Fibroblast of lung (primary cell): ENCODE data around the gene CPSF4L. TPM values are rescaled to one million over a fixed set of nuclear protein-coding genes. Genes with fewer than 3 reads are reported as not detected.
"Not testable (repeated sequence)": the region's sequence is repeated elsewhere in the genome, so short reads cannot be mapped to it uniquely, and the experiment has no call there.

Source experiments
- DNase-seq, 2 donors: peaks; one replicate each; pipeline versions ENCODE4 v3.0.0 to v3.0.0-alpha.2; 2010; ENCODE audit warnings: low read depth in 2 of 2
- H2AFZ ChIP-seq: 2 replicates; pipeline ENCODE4 v1.5.1; 2012; ENCODE audit warnings: low read length, control low read depth, inconsistent platforms
- H3K27ac ChIP-seq: 2 replicates; pipeline ENCODE4 v1.5.1; 2011; ENCODE audit warnings: low read length, control low read depth; ENCODE audit not compliant: insufficient read depth
- H3K27me3 ChIP-seq: 2 replicates; pipeline ENCODE4 v1.5.1; 2011; ENCODE audit warnings: mild to moderate bottlenecking, low read length; ENCODE audit not compliant: control insufficient read depth, insufficient read depth
- H3K36me3 ChIP-seq: 2 replicates; pipeline ENCODE4 v1.5.1; 2011; ENCODE audit warnings: low read length; ENCODE audit not compliant: control insufficient read depth, insufficient read depth
- H3K4me1 ChIP-seq: 2 replicates; pipeline ENCODE4 v1.5.1; 2011; ENCODE audit warnings: low read length; ENCODE audit not compliant: control insufficient read depth, insufficient read depth; ENCODE audit errors: extremely low read depth
- H3K4me2 ChIP-seq: 2 replicates; pipeline ENCODE4 v1.5.1; 2011; ENCODE audit warnings: low read length, control low read depth; ENCODE audit not compliant: insufficient read depth; ENCODE audit errors: extremely low read depth
- H3K4me3 ChIP-seq, 4 experiments: fragments of 200-600 bp in 1 of 4; sonication (generic) in 1 of 4; replicated peaks in 1 of 4; 2 replicates each; pipeline ENCODE4 v1.5.1; 2011 to 2016; ENCODE audit warnings: low read length in 4 of 4, low read depth in 3 of 4, mild to moderate bottlenecking in 3 of 4, control low read depth in 2 of 4, inconsistent platforms in 1 of 4, mixed read lengths in 1 of 4; ENCODE audit not compliant: insufficient read depth in 1 of 4; ENCODE audit errors: control extremely low read depth in 1 of 4
- H3K79me2 ChIP-seq: 2 replicates; pipeline ENCODE4 v1.5.1; 2012; ENCODE audit warnings: mild to moderate bottlenecking, low read length, inconsistent platforms; ENCODE audit not compliant: control insufficient read depth, insufficient read depth
- H3K9ac ChIP-seq: 2 replicates; pipeline ENCODE4 v1.5.1; 2011; ENCODE audit warnings: mild to moderate bottlenecking, low read length, control low read depth; ENCODE audit not compliant: insufficient read depth
- H3K9me3 ChIP-seq: 2 replicates; pipeline ENCODE4 v1.5.1; 2012; ENCODE audit warnings: low read depth, low read length; ENCODE audit not compliant: control insufficient read depth, insufficient read depth
- H4K20me1 ChIP-seq: 2 replicates; pipeline ENCODE4 v1.5.1; 2011; ENCODE audit warnings: low read length; ENCODE audit not compliant: control insufficient read depth, insufficient read depth; ENCODE audit errors: extremely low read depth
- CTCF ChIP-seq, 2 donors: IDR thresholded peaks in 1 of 2; conservative IDR thresholded peaks in 1 of 2; 1 replicate in 1 of 2; 2 replicates in 1 of 2; pipeline ENCODE4 v1.5.1; 2011 to 2012; ENCODE audit warnings: low read length in 2 of 2, control low read depth in 1 of 2, inconsistent platforms in 1 of 2, low read depth in 1 of 2, mild to moderate bottlenecking in 1 of 2
- EZH2 ChIP-seq: IDR thresholded peaks from 2 replicates; pipeline ENCODE4 v1.5.1; 2012; ENCODE audit warnings: low read length, control low read depth, mild to moderate bottlenecking; ENCODE audit errors: missing control alignments
- polyA plus RNA-seq, 2 donors: library from polyadenylated mRNA; depleted of rRNA in 1 of 2; stranded (reverse) in 1 of 2; unstranded in 1 of 2; fragments of >200 nt; gene quantifications; 2 replicates each; pipeline ENCODE4 v1.2.1, GENCODE V29; 2011 to 2012; ENCODE audit warnings: missing spikeins in 1 of 2
- total RNA-seq: library from RNA; depleted of rRNA; stranded (reverse); fragments of >200 nt; gene quantifications from 2 replicates; pipeline ENCODE4 v1.2.1, GENCODE V29; 2014

The CPSF4L gene
- total and polyA plus RNA-seq, 2 donors (not counting 1 experiment from before 2014, with no cell fraction given) = not detected

GRCh38 chr17:73266796-73267195 lies 5.1 kb upstream of the CPSF4L start:
- Histone ChIP-seq H3K4me3 (no peak overlapping the region), H3K27me3 (no peaks in the 10 kb centered on the region), H3K4me2 (no peak overlapping the region), H3K9ac (no peak overlapping the region), H3K36me3 (no peaks in the 10 kb centered on the region), H2AFZ (no peak overlapping the region), H4K20me1 (no peaks in the 10 kb centered on the region), H3K27ac (no peak overlapping the region), H3K9me3 (no peaks in the 10 kb centered on the region), H3K79me2 (no peaks in the 10 kb centered on the region), H3K4me1 (no peaks in the 10 kb centered on the region)
- DNase-seq = no peak
- TF ChIP-seq CTCF (conservative IDR thresholded peaks at IDR 0.05 in 1 of 2, IDR thresholded peaks at IDR 0.05 in 1 of 2; ENCODE audit: low read depth in 1 of 2, low read length in 2 of 2) (no peak), EZH2 (no peak)

GRCh38 chr17:73265646-73266640 lies 4.3 kb upstream of the CPSF4L start:
- H3K9me3 ChIP-seq = no peaks in the 10 kb centered on the region
- H3K79me2 ChIP-seq = no peaks in the 10 kb centered on the region
- no peaks in the 10 kb centered on the region for H4K20me1 ChIP-seq
- no peak overlapping the region for H3K4me3 ChIP-seq
- no peak overlapping the region for H3K4me2 ChIP-seq
- no peaks in the 10 kb centered on the region for H3K4me1 ChIP-seq
- no peaks in the 10 kb centered on the region for H3K36me3 ChIP-seq
- no peaks in the 10 kb centered on the region for H3K27me3 ChIP-seq
- DNase-seq = no peak
- no peak overlapping the region for H3K27ac ChIP-seq
- H3K9ac ChIP-seq = no peak overlapping the region
- no peak for TF ChIP-seq CTCF (conservative IDR thresholded peaks at IDR 0.05 in 1 of 2, IDR thresholded peaks at IDR 0.05 in 1 of 2; ENCODE audit: low read depth in 1 of 2, low read length in 2 of 2)
- TF ChIP-seq EZH2 = no peak
- no peak overlapping the region for H2AFZ ChIP-seq

- not testable (repeated sequence) for H3K9ac ChIP-seq, H3K79me2 ChIP-seq
These were observed 2.8 kb upstream of the CPSF4L start for GRCh38 chr17:73264448-73264847.

More at GRCh38 chr17:73264448-73264847, 2.8 kb upstream of the CPSF4L start:
- H3K4me2 ChIP-seq, H3K4me1 ChIP-seq, H3K9me3 ChIP-seq, H3K36me3 ChIP-seq, H4K20me1 ChIP-seq, DNase-seq, H3K27ac ChIP-seq, H3K27me3 ChIP-seq, H3K4me3 ChIP-seq, H2AFZ ChIP-seq: not testable (repeated sequence)
